ENCODE measurements around the gene DOHH.

- TF ChIP-seq, protein P1, sequence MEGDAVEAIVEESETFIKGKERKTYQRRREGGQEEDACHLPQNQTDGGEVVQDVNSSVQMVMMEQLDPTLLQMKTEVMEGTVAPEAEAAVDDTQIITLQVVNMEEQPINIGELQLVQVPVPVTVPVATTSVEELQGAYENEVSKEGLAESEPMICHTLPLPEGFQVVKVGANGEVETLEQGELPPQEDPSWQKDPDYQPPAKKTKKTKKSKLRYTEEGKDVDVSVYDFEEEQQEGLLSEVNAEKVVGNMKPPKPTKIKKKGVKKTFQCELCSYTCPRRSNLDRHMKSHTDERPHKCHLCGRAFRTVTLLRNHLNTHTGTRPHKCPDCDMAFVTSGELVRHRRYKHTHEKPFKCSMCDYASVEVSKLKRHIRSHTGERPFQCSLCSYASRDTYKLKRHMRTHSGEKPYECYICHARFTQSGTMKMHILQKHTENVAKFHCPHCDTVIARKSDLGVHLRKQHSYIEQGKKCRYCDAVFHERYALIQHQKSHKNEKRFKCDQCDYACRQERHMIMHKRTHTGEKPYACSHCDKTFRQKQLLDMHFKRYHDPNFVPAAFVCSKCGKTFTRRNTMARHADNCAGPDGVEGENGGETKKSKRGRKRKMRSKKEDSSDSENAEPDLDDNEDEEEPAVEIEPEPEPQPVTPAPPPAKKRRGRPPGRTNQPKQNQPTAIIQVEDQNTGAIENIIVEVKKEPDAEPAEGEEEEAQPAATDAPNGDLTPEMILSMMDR (IDR thresholded peaks at IDR 0.05) = no peak
- TF ChIP-seq POLR2A (IDR thresholded peaks at IDR 0.05) = no peak
- TF ChIP-seq POLR2AphosphoS5 (IDR thresholded peaks at IDR 0.05) = no peak
Measured at GRCh38 chr19:3538258-3538929, 37.9 kb upstream of the DOHH start.

All from prostate gland (tissue), 2 donors.